ENCODE results near the gene SLC40A1.

Gene SLC40A1

DNA sequence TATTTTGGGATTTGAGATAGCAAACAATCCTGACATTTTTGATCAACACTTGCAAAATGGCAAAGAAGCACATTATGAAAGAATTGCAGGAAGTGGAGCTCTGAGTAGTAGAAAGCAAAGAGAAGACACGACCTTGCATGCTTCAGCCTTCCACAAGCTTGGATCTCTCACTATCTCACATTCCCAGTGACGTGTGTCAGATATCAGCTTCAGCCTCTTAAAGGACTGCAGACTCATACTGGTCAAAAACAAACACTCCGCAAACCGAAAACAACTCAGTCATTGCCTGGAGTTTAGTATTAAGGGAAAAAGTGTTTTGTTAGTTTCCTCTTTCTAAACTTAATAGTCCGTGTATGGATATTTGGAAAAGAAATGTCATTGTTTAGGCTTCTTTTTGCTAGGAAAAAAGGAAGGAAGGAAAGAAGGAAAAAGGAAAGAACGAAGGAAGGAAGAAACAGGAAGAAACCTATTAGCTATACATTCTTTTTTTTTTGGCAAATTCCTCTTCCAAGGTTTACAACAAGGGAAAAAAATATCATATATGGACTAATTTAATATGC lies 32.6 kb upstream of the SLC40A1 start:
- Histone ChIP-seq H2BK12ac (ENCODE audit: low read length) (no peak overlapping the region), H3K79me2 (ENCODE audit: control insufficient read depth, insufficient read depth, low read length, poor library complexity) (no peaks in the 10 kb centered on the region), H3K36me3 (ENCODE audit: control insufficient read depth in 1 of 2, insufficient read depth in 2 of 2, low read length in 2 of 2) (no peaks in the 10 kb centered on the region)

DNA sequence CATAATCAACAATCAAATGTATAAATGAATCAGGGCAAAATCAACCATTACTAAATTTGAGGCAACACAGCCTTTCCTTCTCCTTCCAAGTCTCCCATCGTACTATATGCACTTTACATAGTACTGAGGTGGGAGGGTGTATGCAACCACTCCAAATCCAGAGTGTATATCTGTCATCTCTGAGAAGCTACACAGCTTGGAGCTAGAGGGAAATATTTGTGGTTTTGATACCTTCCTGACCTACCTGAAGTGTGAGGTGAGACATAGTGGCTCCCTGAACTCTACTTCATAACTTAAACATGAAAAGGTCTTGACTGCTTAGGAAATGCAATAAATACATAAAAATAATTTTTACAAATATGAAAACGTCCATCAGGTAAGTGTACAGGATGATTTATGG lies 30.1 kb upstream of the SLC40A1 start:
- no peak overlapping the region for H3K4me2 ChIP-seq (ENCODE audit: low read length)
- H4K8ac ChIP-seq (ENCODE audit: low read depth, low read length) = no peak overlapping the region
- no peaks in the 10 kb centered on the region for H3K36me3 ChIP-seq (ENCODE audit: control insufficient read depth in 1 of 2, insufficient read depth in 2 of 2, low read length in 2 of 2)
- H3K79me1 ChIP-seq (ENCODE audit: low read length) = peaks cover 2% of the 10 kb centered on the region
- no peak overlapping the region for H2AK5ac ChIP-seq (ENCODE audit: low read length)
- H2BK5ac ChIP-seq (ENCODE audit: low read depth, low read length, poor library complexity) = no peak overlapping the region
- no peak overlapping the region for H2BK12ac ChIP-seq (ENCODE audit: low read length)
- no peaks in the 10 kb centered on the region for H3K9me3 ChIP-seq (ENCODE audit: insufficient read depth, low read depth, low read length)
- H3K9ac ChIP-seq (ENCODE audit: low read length) = no peak overlapping the region
- H3K23ac ChIP-seq (ENCODE audit: low read length) = no peak overlapping the region
- no peak overlapping the region for H4K91ac ChIP-seq (ENCODE audit: low read depth, low read length)
- WGBS (ENCODE audit: extremely low coverage, insufficient coverage, insufficient read length) = no CpG with 5 or more reads among the region's 2 CpGs
- no peaks in the 10 kb centered on the region for H3K27me3 ChIP-seq (ENCODE audit: insufficient read depth, low read length)
- peak; percentile 24 to 52 for DNase-seq
- no peaks in the 10 kb centered on the region for H3K79me2 ChIP-seq (ENCODE audit: control insufficient read depth, insufficient read depth, low read length, poor library complexity)
- H3K14ac ChIP-seq (ENCODE audit: low read length) = no peak overlapping the region
- no peak overlapping the region for H2AFZ ChIP-seq (ENCODE audit: insufficient read depth, low read length, poor library complexity)
- no peak overlapping the region for H2BK120ac ChIP-seq (ENCODE audit: insufficient read depth, low read length, poor library complexity)
- no peak overlapping the region for H4K12ac ChIP-seq (ENCODE audit: low read depth, low read length)
- H3K4ac ChIP-seq (ENCODE audit: low read depth, low read length) = no peak overlapping the region
- no peak overlapping the region for H3K27ac ChIP-seq (ENCODE audit: low read depth, low read length)
- H3K18ac ChIP-seq (ENCODE audit: low read length) = no peak overlapping the region
- H3K4me1 ChIP-seq (ENCODE audit: control insufficient read depth in 1 of 2, insufficient read depth in 2 of 2, low read length in 2 of 2) = peaks cover 0 to 3% of the 10 kb centered on the region in 2 experiments
- no peak overlapping the region for H3K4me3 ChIP-seq (ENCODE audit: low read depth, low read length)

More for the DNA sequence above, 32.6 kb upstream of the SLC40A1 start:
- Histone ChIP-seq H4K12ac (ENCODE audit: low read depth, low read length) (no peak overlapping the region), H2AK5ac (ENCODE audit: low read length) (no peak overlapping the region), H4K91ac (ENCODE audit: low read depth, low read length) (no peak overlapping the region), H3K4me2 (ENCODE audit: low read length) (no peak overlapping the region), H2BK120ac (ENCODE audit: insufficient read depth, low read length, poor library complexity) (no peak overlapping the region), H3K4me3 (ENCODE audit: low read depth, low read length) (no peak overlapping the region), H3K9ac (ENCODE audit: low read length) (no peak overlapping the region), H3K18ac (ENCODE audit: low read length) (no peak overlapping the region), H3K14ac (ENCODE audit: low read length) (no peak overlapping the region), H3K4me1 (ENCODE audit: control insufficient read depth in 1 of 2, insufficient read depth in 2 of 2, low read length in 2 of 2) (peaks cover 0 to 3% of the 10 kb centered on the region in 2 experiments), H3K4ac (ENCODE audit: low read depth, low read length) (no peak overlapping the region), H4K8ac (ENCODE audit: low read depth, low read length) (no peak overlapping the region), H2AFZ (ENCODE audit: insufficient read depth, low read length, poor library complexity) (no peak overlapping the region), H3K9me3 (ENCODE audit: insufficient read depth, low read depth, low read length) (no peaks in the 10 kb centered on the region), H3K23ac (ENCODE audit: low read length) (no peak overlapping the region), H2BK5ac (ENCODE audit: low read depth, low read length, poor library complexity) (no peak overlapping the region), H3K27ac (ENCODE audit: low read depth, low read length) (no peak overlapping the region), H3K79me1 (ENCODE audit: low read length) (peaks cover 2% of the 10 kb centered on the region), H3K27me3 (ENCODE audit: insufficient read depth, low read length) (no peaks in the 10 kb centered on the region)
- no CpG with 5 or more reads among the region's 6 CpGs for WGBS (ENCODE audit: extremely low coverage, insufficient coverage, insufficient read length)
- peak; percentile 66 to 73 for DNase-seq

DNA sequence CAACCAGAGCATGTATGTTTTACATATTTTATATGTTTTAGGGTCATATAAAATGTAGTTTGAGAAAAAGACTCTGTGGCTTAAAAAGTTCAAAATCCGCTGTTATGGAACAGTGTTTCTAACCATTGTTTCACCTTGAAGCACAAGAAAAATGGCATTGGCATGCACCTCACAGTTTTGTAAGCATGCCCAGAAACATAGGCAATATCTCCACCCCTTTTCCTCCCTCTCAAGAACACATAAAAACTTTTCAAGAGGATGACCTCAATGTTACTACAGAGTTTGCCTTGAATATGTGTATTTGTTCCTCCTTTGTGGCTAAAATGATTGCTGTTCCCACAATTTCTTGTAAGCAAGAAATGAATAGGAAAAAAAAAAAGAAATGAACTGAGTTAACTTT lies 29.3 kb upstream of the SLC40A1 start:
- WGBS (ENCODE audit: extremely low coverage, insufficient coverage, insufficient read length) = no CpG with 5 or more reads among the region's 1 CpG

DNA sequence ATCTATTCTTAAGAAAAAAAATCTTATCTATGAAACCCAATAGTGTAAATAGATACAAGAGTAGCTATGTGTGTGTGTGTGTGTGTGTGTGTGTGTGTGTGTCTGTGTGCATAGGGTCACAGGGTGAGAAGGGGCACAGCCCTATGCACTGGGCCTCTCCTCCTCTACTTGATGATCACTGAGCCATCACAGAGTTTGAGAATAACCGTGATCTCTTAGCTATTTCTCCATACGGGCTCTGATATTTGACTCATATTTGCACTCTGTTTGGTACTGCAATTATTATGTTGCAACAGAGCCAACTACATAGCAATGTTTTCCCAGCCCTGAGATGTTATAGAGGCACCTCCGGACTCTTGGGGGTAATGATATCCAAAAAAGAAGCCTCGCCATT lies 28.8 kb upstream of the SLC40A1 start:
- Histone ChIP-seq H2BK5ac (ENCODE audit: low read depth, low read length, poor library complexity) (no peak overlapping the region), H3K4me2 (ENCODE audit: low read length) (no peak overlapping the region), H3K18ac (ENCODE audit: low read length) (no peak overlapping the region), H3K27me3 (ENCODE audit: insufficient read depth, low read length) (no peaks in the 10 kb centered on the region), H3K9ac (ENCODE audit: low read length) (no peak overlapping the region), H4K12ac (ENCODE audit: low read depth, low read length) (no peak overlapping the region), H2BK120ac (ENCODE audit: insufficient read depth, low read length, poor library complexity) (no peak overlapping the region), H3K14ac (ENCODE audit: low read length) (no peak overlapping the region), H4K8ac (ENCODE audit: low read depth, low read length) (no peak overlapping the region), H3K79me2 (ENCODE audit: control insufficient read depth, insufficient read depth, low read length, poor library complexity) (no peaks in the 10 kb centered on the region), H2AFZ (ENCODE audit: insufficient read depth, low read length, poor library complexity) (no peak overlapping the region), H3K4me1 (ENCODE audit: control insufficient read depth in 1 of 2, insufficient read depth in 2 of 2, low read length in 2 of 2) (no peaks in the 10 kb centered on the region), H3K4ac (ENCODE audit: low read depth, low read length) (no peak overlapping the region), H2BK12ac (ENCODE audit: low read length) (no peak overlapping the region), H3K9me3 (ENCODE audit: insufficient read depth, low read depth, low read length) (no peaks in the 10 kb centered on the region), H3K27ac (ENCODE audit: low read depth, low read length) (no peak overlapping the region), H3K36me3 (ENCODE audit: control insufficient read depth in 1 of 2, insufficient read depth in 2 of 2, low read length in 2 of 2) (no peaks in the 10 kb centered on the region), H3K4me3 (ENCODE audit: low read depth, low read length) (no peak overlapping the region), H4K91ac (ENCODE audit: low read depth, low read length) (no peak overlapping the region), H3K23ac (ENCODE audit: low read length) (no peak overlapping the region), H2AK5ac (ENCODE audit: low read length) (no peak overlapping the region), H3K79me1 (ENCODE audit: low read length) (peaks cover 2% of the 10 kb centered on the region)
- no CpG with 5 or more reads among the region's 4 CpGs for WGBS (ENCODE audit: extremely low coverage, insufficient coverage, insufficient read length)
- DNase-seq = peak; percentile 16 to 81

More for the DNA sequence above, 29.3 kb upstream of the SLC40A1 start:
- Histone ChIP-seq H3K9me3 (ENCODE audit: insufficient read depth, low read depth, low read length) (no peaks in the 10 kb centered on the region), H3K79me2 (ENCODE audit: control insufficient read depth, insufficient read depth, low read length, poor library complexity) (no peaks in the 10 kb centered on the region), H2BK5ac (ENCODE audit: low read depth, low read length, poor library complexity) (no peak overlapping the region), H3K18ac (ENCODE audit: low read length) (no peak overlapping the region), H3K36me3 (ENCODE audit: control insufficient read depth in 1 of 2, insufficient read depth in 2 of 2, low read length in 2 of 2) (no peaks in the 10 kb centered on the region), H3K23ac (ENCODE audit: low read length) (no peak overlapping the region), H2AFZ (ENCODE audit: insufficient read depth, low read length, poor library complexity) (no peak overlapping the region), H2AK5ac (ENCODE audit: low read length) (no peak overlapping the region), H3K27me3 (ENCODE audit: insufficient read depth, low read length) (no peaks in the 10 kb centered on the region), H3K4me3 (ENCODE audit: low read depth, low read length) (no peak overlapping the region), H2BK120ac (ENCODE audit: insufficient read depth, low read length, poor library complexity) (no peak overlapping the region), H3K9ac (ENCODE audit: low read length) (no peak overlapping the region), H3K4ac (ENCODE audit: low read depth, low read length) (no peak overlapping the region), H3K79me1 (ENCODE audit: low read length) (peaks cover 2% of the 10 kb centered on the region), H4K8ac (ENCODE audit: low read depth, low read length) (no peak overlapping the region), H4K91ac (ENCODE audit: low read depth, low read length) (no peak overlapping the region), H3K27ac (ENCODE audit: low read depth, low read length) (no peak overlapping the region), H3K4me2 (ENCODE audit: low read length) (no peak overlapping the region), H4K12ac (ENCODE audit: low read depth, low read length) (no peak overlapping the region), H3K4me1 (ENCODE audit: control insufficient read depth in 1 of 2, insufficient read depth in 2 of 2, low read length in 2 of 2) (peaks cover 0 to 3% of the 10 kb centered on the region in 2 experiments), H3K14ac (ENCODE audit: low read length) (no peak overlapping the region), H2BK12ac (ENCODE audit: low read length) (no peak overlapping the region)
- DNase-seq = no peak

Measured in trophoblast cell (in vitro differentiated cells and primary cell).